Endothelial cell of umbilical vein (primary cell): Measurements from ENCODE around the gene DCAF4L1. TPM values are rescaled to one million over a fixed set of nuclear protein-coding genes. Genes with fewer than 3 reads are reported as not detected.

Experiments
- BruUV-seq: library from RNA; stranded (reverse); fragments of 400-500 nt; replicated peaks from 2 replicates; lab custom pipeline; 2021; lab: Mats Ljungman, UMichigan
- CTCF ChIA-PET: fragments of 300-600, 350-600 bp; sonication (Branson Sonifier 250); formaldehyde crosslinking; loops from one replicate; lab custom pipeline; 2021; ENCODE audit warnings: antibody characterized with exemption, inconsistent platforms; lab: Charles Lee
- POLR2A ChIA-PET: fragments of 300-600, 350-600 bp; sonication (Branson Sonifier 250); formaldehyde crosslinking; loops from one replicate; lab custom pipeline; 2021; ENCODE audit warnings: antibody characterized with exemption, inconsistent platforms; lab: Charles Lee
- DNase-seq: peaks from one replicate; pipeline ENCODE4 v3.0.0-alpha.2; 2011; ENCODE audit warnings: low read depth, low spot score
- FAIRE-seq: peaks from 2 replicates; lab custom pipeline; 2011; peaks lifted over from hg19 to GRCh38; lab: Jason Lieb, UNC
- H2AFZ ChIP-seq: 2 replicates; pipeline ENCODE4 v1.6.0; 2012; ENCODE audit warnings: low read depth, low read length, control low read depth, inconsistent platforms
- H3K27ac ChIP-seq: 2 replicates; pipeline ENCODE4 v1.5.1; 2011; ENCODE audit warnings: low read depth, mild to moderate bottlenecking, control low read depth, low read length, moderate library complexity; ENCODE audit not compliant: insufficient read depth
- H3K27me3 ChIP-seq, 2 experiments: 2 replicates each; pipeline versions ENCODE4 v1.6.0 to v1.6.1; 2011; ENCODE audit warnings: low read length in 2 of 2, mixed read lengths in 1 of 2; ENCODE audit not compliant: control insufficient read depth in 2 of 2, insufficient read depth in 2 of 2
- H3K36me3 ChIP-seq, 2 experiments: 2 replicates in 1 of 2; 3 replicates in 1 of 2; pipeline ENCODE4 v1.5.1; 2011; ENCODE audit warnings: low read length in 2 of 2, mild to moderate bottlenecking in 1 of 2, moderate library complexity in 1 of 2; ENCODE audit not compliant: control insufficient read depth in 2 of 2, insufficient read depth in 2 of 2; ENCODE audit errors: extremely low read depth in 1 of 2
- H3K4me1 ChIP-seq: 3 replicates; pipeline ENCODE4 v1.5.1; 2011; ENCODE audit warnings: mild to moderate bottlenecking, low read length; ENCODE audit not compliant: control insufficient read depth, insufficient read depth; ENCODE audit errors: extremely low read depth
- H3K4me2 ChIP-seq: 2 replicates; pipeline ENCODE4 v1.6.1; 2011; ENCODE audit warnings: low read length, control low read depth, mixed read lengths; ENCODE audit not compliant: insufficient read depth
- H3K4me3 ChIP-seq, 3 experiments: fragments of 200-600 bp in 1 of 3; sonication (generic), shearing (Covaris generic) in 1 of 3; replicated peaks in 1 of 3; 2 replicates each; pipeline ENCODE4 v1.5.1; 2011 to 2016; ENCODE audit warnings: control low read depth in 3 of 3, low read length in 3 of 3, mild to moderate bottlenecking in 2 of 3, inconsistent platforms in 1 of 3, low read depth in 1 of 3, moderate library complexity in 1 of 3; ENCODE audit not compliant: insufficient read depth in 1 of 3
- H3K79me2 ChIP-seq: 2 replicates; pipeline ENCODE4 v1.6.0; 2012; ENCODE audit warnings: low read length, inconsistent platforms; ENCODE audit not compliant: control insufficient read depth, insufficient read depth
- H3K9ac ChIP-seq: replicated peaks from 2 replicates; pipeline ENCODE3; 2011; ENCODE audit warnings: low read length, control low read depth; ENCODE audit not compliant: insufficient read depth; ENCODE audit errors: extremely low read depth
- H3K9me1 ChIP-seq: replicated peaks from 3 replicates; pipeline ENCODE4 v1.6.0; 2011; ENCODE audit warnings: mild to moderate bottlenecking, low read length; ENCODE audit not compliant: control insufficient read depth, insufficient read depth; ENCODE audit errors: extremely low read depth
- H3K9me3 ChIP-seq: replicated peaks from 2 replicates; pipeline ENCODE4 v1.5.1; 2012; ENCODE audit warnings: low read length, inconsistent platforms; ENCODE audit not compliant: control insufficient read depth, insufficient read depth
- H4K20me1 ChIP-seq: replicated peaks from 2 replicates; pipeline ENCODE3; 2011; ENCODE audit warnings: mild to moderate bottlenecking, low read length; ENCODE audit not compliant: control insufficient read depth, insufficient read depth; ENCODE audit errors: extremely low read depth
- CTCF ChIP-seq, 2 donors: IDR thresholded peaks; 1 replicate in 1 of 2; 2 replicates in 1 of 2; pipeline ENCODE4 v1.5.1; 2011; ENCODE audit warnings: low read length in 2 of 2, mild to moderate bottlenecking in 2 of 2, moderate library complexity in 2 of 2, control low read depth in 1 of 2, inconsistent platforms in 1 of 2, low read depth in 1 of 2; ENCODE audit not compliant: insufficient read depth in 1 of 2; ENCODE audit errors: extremely low read depth in 1 of 2
- FOS ChIP-seq: IDR thresholded peaks from 2 replicates; pipeline ENCODE4 v1.6.1; 2011; ENCODE audit warnings: mild to moderate bottlenecking, low read length, moderate library complexity, borderline replicate concordance; ENCODE audit not compliant: insufficient read depth
- JUN ChIP-seq: IDR thresholded peaks from 2 replicates; pipeline ENCODE4 v1.6.1; 2011; ENCODE audit warnings: borderline replicate concordance, low read depth; ENCODE audit not compliant: insufficient read length, insufficient read depth
- MYC ChIP-seq: IDR thresholded peaks from one replicate; pipeline ENCODE4 v1.6.1; 2011; ENCODE audit warnings: mild to moderate bottlenecking, low read depth, low read length
- dilution Hi-C: fragments of 300-500 bp; cut with MboI; formaldehyde crosslinking; loops from one replicate; pipeline ENCODE4 v1.15.0; 2019; ENCODE audit warnings: low sequenced_read_pairs; ENCODE audit not compliant: extremely low pct_ligation_motif_present
- intact Hi-C: fragments of 100-400 bp; cut with micrococcal nuclease; formaldehyde crosslinking; loops from one replicate; pipeline ENCODE4 v1.10.0; 2022
- polyA plus RNA-seq, 4 experiments: library from polyadenylated mRNA; depleted of rRNA in 3 of 4; stranded (reverse) in 3 of 4; unstranded in 1 of 4; fragments of >200 nt; gene quantifications; 2 replicates each; pipeline versions ENCODE4 v1.2.1 to v1.2.3, GENCODE V29; 2011 to 2012; ENCODE audit warnings: missing spikeins in 1 of 4
- total RNA-seq: library from RNA; stranded (reverse); gene quantifications from 2 replicates; pipeline ENCODE4 v1.2.3, GENCODE V29; 2021

DCAF4L1 gene
- total and polyA plus RNA-seq, 2 donors (not counting 3 experiments of a cell fraction or from before 2014, with no cell fraction given): 0.06 to 0.15 TPM

- no peaks in the 10 kb centered on the region for H3K9me1 ChIP-seq
- dilution Hi-C loops: no loop called here
- H3K79me2 ChIP-seq: no peaks in the 10 kb centered on the region
- CTCF ChIA-PET: interaction anchor here (0.6 to 1.7 kb wide), 5 partner anchors 9 to 322 kb away, joined by 3 to 7 read pairs (median 4); partner anchors contain the start of genes SLC30A9 and TMEM33
- H3K27me3 ChIP-seq: no peaks in the 10 kb centered on the region
- TF ChIP-seq CTCF (IDR thresholded peaks at IDR 0.05; ENCODE audit: extremely low read depth in 1 of 2, insufficient read depth in 1 of 2, low read depth in 1 of 2, low read length in 2 of 2) (peak in 1 of 2 donors; percentile 24), MYC (no peak)
- H3K9ac ChIP-seq: no peak overlapping the region
- no peaks in the 10 kb centered on the region for H4K20me1 ChIP-seq
- no TSS peak for BruUV-seq
- DNase-seq (peak; percentile 31), FAIRE-seq (peak; percentile 31)
- H3K36me3 ChIP-seq: peaks cover 0 to 6% of the 10 kb centered on the region in 2 experiments
- no peak overlapping the region for H3K27ac ChIP-seq
- intact Hi-C loops: loop anchor here (2.0 kb wide), 1 partner anchor 323 kb away; no protein-coding TSS in a partner anchor
- no peak overlapping the region for H3K4me2 ChIP-seq
- H3K4me3 ChIP-seq: no peak overlapping the region
- POLR2A ChIA-PET: no interaction called here
- no peak overlapping the region for H2AFZ ChIP-seq
- H3K9me3 ChIP-seq: no peaks in the 10 kb centered on the region
- H3K4me1 ChIP-seq: no peaks in the 10 kb centered on the region
Measured at GRCh38 chr4:41957634-41958033, 23.9 kb upstream of the DCAF4L1 start.

- no peaks in the 10 kb centered on the region for H4K20me1 ChIP-seq
- H2AFZ ChIP-seq: no peak overlapping the region
- no peaks in the 10 kb centered on the region for H3K27me3 ChIP-seq
- peaks cover 3% of the 10 kb centered on the region for H3K9me1 ChIP-seq
- H3K4me1 ChIP-seq: no peaks in the 10 kb centered on the region
- no peaks in the 10 kb centered on the region for H3K36me3 ChIP-seq
- no peak overlapping the region for H3K4me3 ChIP-seq
- no peak for FAIRE-seq
- peak; percentile 26 for DNase-seq
- no peak for TF ChIP-seq FOS
- TF ChIP-seq MYC: no peak
- TF ChIP-seq CTCF (IDR thresholded peaks at IDR 0.05; ENCODE audit: extremely low read depth in 1 of 2, insufficient read depth in 1 of 2, low read depth in 1 of 2, low read length in 2 of 2): peak in 1 of 2 donors; percentile 29
- TF ChIP-seq JUN: no peak
- intact Hi-C loops: loop anchor here (1.0 kb wide), 1 partner anchor 270 kb away; no protein-coding TSS in a partner anchor
- no peak overlapping the region for H3K4me2 ChIP-seq
- no peaks in the 10 kb centered on the region for H3K9me3 ChIP-seq
- dilution Hi-C loops: no loop called here
- no peaks in the 10 kb centered on the region for H3K79me2 ChIP-seq
- CTCF ChIA-PET: interaction anchor here (1.0 to 1.2 kb wide), 9 partner anchors 9 to 263 kb away, joined by 3 to 6 read pairs (median 4); partner anchors contain the start of gene TMEM33
- no TSS peak for BruUV-seq
- no peak overlapping the region for H3K9ac ChIP-seq
- no peak overlapping the region for H3K27ac ChIP-seq
- POLR2A ChIA-PET: no interaction called here
Measured at GRCh38 chr4:41963105-41963504, 18.5 kb upstream of the DCAF4L1 start.
